Fibroblast of lung (primary cell): ENCODE results near the gene PLEKHG4B. TPM values are rescaled to one million over a fixed set of nuclear protein-coding genes. Genes with fewer than 3 reads are reported as not detected.

Experiments used
- DNase-seq, 2 donors: peaks; one replicate each; pipeline versions ENCODE4 v3.0.0 to v3.0.0-alpha.2; 2010; ENCODE audit warnings: low read depth in 2 of 2
- H2AFZ ChIP-seq: 2 replicates; pipeline ENCODE4 v1.5.1; 2012; ENCODE audit warnings: low read length, control low read depth, inconsistent platforms
- H3K27ac ChIP-seq: 2 replicates; pipeline ENCODE4 v1.5.1; 2011; ENCODE audit warnings: low read length, control low read depth; ENCODE audit not compliant: insufficient read depth
- H3K27me3 ChIP-seq: 2 replicates; pipeline ENCODE4 v1.5.1; 2011; ENCODE audit warnings: mild to moderate bottlenecking, low read length; ENCODE audit not compliant: control insufficient read depth, insufficient read depth
- H3K36me3 ChIP-seq: 2 replicates; pipeline ENCODE4 v1.5.1; 2011; ENCODE audit warnings: low read length; ENCODE audit not compliant: control insufficient read depth, insufficient read depth
- H3K4me1 ChIP-seq: 2 replicates; pipeline ENCODE4 v1.5.1; 2011; ENCODE audit warnings: low read length; ENCODE audit not compliant: control insufficient read depth, insufficient read depth; ENCODE audit errors: extremely low read depth
- H3K4me2 ChIP-seq: 2 replicates; pipeline ENCODE4 v1.5.1; 2011; ENCODE audit warnings: low read length, control low read depth; ENCODE audit not compliant: insufficient read depth; ENCODE audit errors: extremely low read depth
- H3K4me3 ChIP-seq, 4 experiments: fragments of 200-600 bp in 1 of 4; sonication (generic) in 1 of 4; replicated peaks in 1 of 4; 2 replicates each; pipeline ENCODE4 v1.5.1; 2011 to 2016; ENCODE audit warnings: low read length in 4 of 4, low read depth in 3 of 4, mild to moderate bottlenecking in 3 of 4, control low read depth in 2 of 4, inconsistent platforms in 1 of 4, mixed read lengths in 1 of 4; ENCODE audit not compliant: insufficient read depth in 1 of 4; ENCODE audit errors: control extremely low read depth in 1 of 4
- H3K79me2 ChIP-seq: 2 replicates; pipeline ENCODE4 v1.5.1; 2012; ENCODE audit warnings: mild to moderate bottlenecking, low read length, inconsistent platforms; ENCODE audit not compliant: control insufficient read depth, insufficient read depth
- H3K9ac ChIP-seq: 2 replicates; pipeline ENCODE4 v1.5.1; 2011; ENCODE audit warnings: mild to moderate bottlenecking, low read length, control low read depth; ENCODE audit not compliant: insufficient read depth
- H3K9me3 ChIP-seq: 2 replicates; pipeline ENCODE4 v1.5.1; 2012; ENCODE audit warnings: low read depth, low read length; ENCODE audit not compliant: control insufficient read depth, insufficient read depth
- H4K20me1 ChIP-seq: 2 replicates; pipeline ENCODE4 v1.5.1; 2011; ENCODE audit warnings: low read length; ENCODE audit not compliant: control insufficient read depth, insufficient read depth; ENCODE audit errors: extremely low read depth
- EZH2 ChIP-seq: IDR thresholded peaks from 2 replicates; pipeline ENCODE4 v1.5.1; 2012; ENCODE audit warnings: low read length, control low read depth, mild to moderate bottlenecking; ENCODE audit errors: missing control alignments
- polyA plus RNA-seq, 2 donors: library from polyadenylated mRNA; depleted of rRNA in 1 of 2; stranded (reverse) in 1 of 2; unstranded in 1 of 2; fragments of >200 nt; gene quantifications; 2 replicates each; pipeline ENCODE4 v1.2.1, GENCODE V29; 2011 to 2012; ENCODE audit warnings: missing spikeins in 1 of 2
- total RNA-seq: library from RNA; depleted of rRNA; stranded (reverse); fragments of >200 nt; gene quantifications from 2 replicates; pipeline ENCODE4 v1.2.1, GENCODE V29; 2014
- TF ChIP-seq, protein P1 (sequence below), 2 donors: IDR thresholded peaks in 1 of 2; conservative IDR thresholded peaks in 1 of 2; 1 replicate in 1 of 2; 2 replicates in 1 of 2; pipeline ENCODE4 v1.5.1; 2011 to 2012; ENCODE audit warnings: low read length in 2 of 2, control low read depth in 1 of 2, inconsistent platforms in 1 of 2, low read depth in 1 of 2, mild to moderate bottlenecking in 1 of 2

PLEKHG4B gene
- total and polyA plus RNA-seq, 2 donors (not counting 1 experiment from before 2014, with no cell fraction given) = under 0.01 to 0.08 TPM

DNA sequence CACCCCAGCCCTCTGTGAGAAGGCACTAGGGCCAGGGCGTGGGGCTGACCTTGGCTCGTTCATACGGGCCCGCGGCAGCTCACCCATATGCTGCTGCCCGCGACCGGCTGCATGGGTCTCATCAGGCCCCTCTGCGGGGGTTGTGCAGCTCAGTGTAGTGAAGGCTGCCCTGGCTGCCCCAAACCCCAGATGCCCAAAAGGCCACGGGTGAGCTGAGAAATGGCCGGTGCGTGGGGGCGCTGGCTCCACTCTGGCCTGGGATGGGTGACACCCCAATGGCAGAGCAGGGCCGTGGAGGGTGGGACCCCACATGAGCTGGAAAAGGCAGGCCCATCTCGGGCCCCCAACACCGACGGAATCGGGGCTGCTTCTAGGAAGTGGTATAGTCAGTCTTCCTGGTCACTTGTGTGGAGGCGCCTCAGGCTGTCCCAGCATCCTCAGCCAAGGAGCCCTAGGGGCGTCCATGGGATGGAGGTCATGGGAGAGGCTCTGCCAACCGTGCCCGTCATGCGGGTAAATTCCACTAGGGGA lies 79.9 kb downstream of the PLEKHG4B start:
- Histone ChIP-seq H3K79me2 (no peaks in the 10 kb centered on the region), H3K4me3 (no peak overlapping the region), H3K4me1 (peaks cover 18% of the 10 kb centered on the region), H3K27me3 (no peaks in the 10 kb centered on the region), H2AFZ (no peak overlapping the region), H3K4me2 (no peak overlapping the region), H3K9me3 (no peaks in the 10 kb centered on the region), H3K27ac (no peak overlapping the region), H4K20me1 (no peaks in the 10 kb centered on the region), H3K9ac (no peak overlapping the region), H3K36me3 (no peaks in the 10 kb centered on the region)
- no peak for DNase-seq
- TF ChIP-seq, protein P1, sequence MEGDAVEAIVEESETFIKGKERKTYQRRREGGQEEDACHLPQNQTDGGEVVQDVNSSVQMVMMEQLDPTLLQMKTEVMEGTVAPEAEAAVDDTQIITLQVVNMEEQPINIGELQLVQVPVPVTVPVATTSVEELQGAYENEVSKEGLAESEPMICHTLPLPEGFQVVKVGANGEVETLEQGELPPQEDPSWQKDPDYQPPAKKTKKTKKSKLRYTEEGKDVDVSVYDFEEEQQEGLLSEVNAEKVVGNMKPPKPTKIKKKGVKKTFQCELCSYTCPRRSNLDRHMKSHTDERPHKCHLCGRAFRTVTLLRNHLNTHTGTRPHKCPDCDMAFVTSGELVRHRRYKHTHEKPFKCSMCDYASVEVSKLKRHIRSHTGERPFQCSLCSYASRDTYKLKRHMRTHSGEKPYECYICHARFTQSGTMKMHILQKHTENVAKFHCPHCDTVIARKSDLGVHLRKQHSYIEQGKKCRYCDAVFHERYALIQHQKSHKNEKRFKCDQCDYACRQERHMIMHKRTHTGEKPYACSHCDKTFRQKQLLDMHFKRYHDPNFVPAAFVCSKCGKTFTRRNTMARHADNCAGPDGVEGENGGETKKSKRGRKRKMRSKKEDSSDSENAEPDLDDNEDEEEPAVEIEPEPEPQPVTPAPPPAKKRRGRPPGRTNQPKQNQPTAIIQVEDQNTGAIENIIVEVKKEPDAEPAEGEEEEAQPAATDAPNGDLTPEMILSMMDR (conservative IDR thresholded peaks at IDR 0.05 in 1 of 2, IDR thresholded peaks at IDR 0.05 in 1 of 2; ENCODE audit: low read depth in 1 of 2, low read length in 2 of 2) = no peak
- TF ChIP-seq EZH2 = no peak

DNA sequence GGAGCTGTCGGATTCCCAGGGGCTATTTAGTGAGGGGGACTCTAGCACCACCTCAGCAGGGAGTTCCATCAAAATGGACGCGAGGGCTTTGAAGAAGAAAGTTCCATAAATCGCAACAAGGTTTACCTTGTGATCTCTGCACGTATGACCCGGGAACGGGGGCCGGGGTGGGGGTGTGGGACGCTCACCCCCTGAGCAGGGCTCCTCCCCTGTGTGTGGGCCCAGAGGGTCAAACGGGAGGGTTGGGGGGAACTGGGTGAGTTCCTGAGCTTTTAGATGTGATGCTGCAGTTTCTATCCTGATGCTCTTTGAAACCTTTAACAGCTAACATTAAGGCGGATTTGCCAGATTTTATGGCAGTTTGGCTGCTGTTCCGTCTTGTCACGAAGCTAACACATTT lies 80.5 kb downstream of the PLEKHG4B start:
- no peaks in the 10 kb centered on the region for H3K36me3 ChIP-seq
- H3K27me3 ChIP-seq = no peaks in the 10 kb centered on the region
- no peak for TF ChIP-seq EZH2
- TF ChIP-seq, protein P1 (conservative IDR thresholded peaks at IDR 0.05 in 1 of 2, IDR thresholded peaks at IDR 0.05 in 1 of 2; ENCODE audit: low read depth in 1 of 2, low read length in 2 of 2) = no peak
- no peak overlapping the region for H3K9ac ChIP-seq
- no peaks in the 10 kb centered on the region for H3K79me2 ChIP-seq
- H3K9me3 ChIP-seq = no peaks in the 10 kb centered on the region
- no peak overlapping the region for H2AFZ ChIP-seq
- DNase-seq = no peak
- no peaks in the 10 kb centered on the region for H4K20me1 ChIP-seq
- no peak overlapping the region for H3K27ac ChIP-seq
- H3K4me2 ChIP-seq = no peak overlapping the region
- peaks cover 18% of the 10 kb centered on the region for H3K4me1 ChIP-seq
- H3K4me3 ChIP-seq = no peak overlapping the region

DNA sequence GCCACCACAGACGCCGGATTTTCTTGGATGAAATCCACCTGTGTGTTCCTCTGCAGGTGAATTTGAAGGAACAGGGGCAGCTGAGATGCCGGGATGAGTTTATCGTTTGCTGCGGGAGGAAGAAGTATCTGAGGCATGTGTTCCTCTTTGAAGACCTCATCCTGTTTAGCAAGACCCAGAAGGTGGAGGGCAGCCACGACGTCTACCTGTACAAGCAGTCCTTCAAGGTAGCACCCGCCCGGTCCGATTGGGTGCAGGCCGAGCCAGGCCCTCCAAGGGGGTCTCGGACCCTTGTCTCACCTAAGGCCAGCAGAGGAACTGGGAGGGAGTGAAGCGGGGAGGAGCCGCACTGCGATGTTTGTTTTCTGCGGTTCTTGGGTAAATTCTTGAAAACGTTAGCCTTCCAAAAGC lies 80.9 kb downstream of the PLEKHG4B start:
- Histone ChIP-seq H3K4me2 (no peak overlapping the region), H3K9me3 (no peaks in the 10 kb centered on the region), H3K36me3 (no peaks in the 10 kb centered on the region), H3K27ac (no peak overlapping the region), H2AFZ (no peak overlapping the region), H3K79me2 (no peaks in the 10 kb centered on the region), H3K9ac (no peak overlapping the region), H3K4me3 (no peak overlapping the region), H4K20me1 (no peaks in the 10 kb centered on the region), H3K27me3 (no peaks in the 10 kb centered on the region), H3K4me1 (peaks cover 14% of the 10 kb centered on the region)
- TF ChIP-seq, protein P1 (conservative IDR thresholded peaks at IDR 0.05 in 1 of 2, IDR thresholded peaks at IDR 0.05 in 1 of 2; ENCODE audit: low read depth in 1 of 2, low read length in 2 of 2) = no peak
- no peak for TF ChIP-seq EZH2
- no peak for DNase-seq
